ENCODE data around the gene GTF2H2.
"Not testable (repeated sequence)": the region's sequence is repeated elsewhere in the genome, so short reads cannot be mapped to it uniquely, and the experiment has no call there.

Gene GTF2H2

GRCh38 chr5:71067262-71067928 is at the start of gene GTF2H2:
Gene GTF2H2 (minus strand): TSS chr5:71067676. CDS start chr5:71062763, 4,913 bp downstream.
- not testable (repeated sequence) for DNase-seq (ENCODE audit: low spot score)

GRCh38 chr5:71109730-71110275 is 42.3 kb upstream of the GTF2H2 start:
- not testable (repeated sequence) for DNase-seq (ENCODE audit: low spot score)

GRCh38 chr5:71099996-71100395 is 32.5 kb upstream of the GTF2H2 start:
- DNase-seq (ENCODE audit: low spot score), result not testable (repeated sequence)

GRCh38 chr5:71097930-71098203 is 30.4 kb upstream of the GTF2H2 start:
- not testable (repeated sequence) for DNase-seq (ENCODE audit: low spot score)

- not testable (repeated sequence) for DNase-seq (ENCODE audit: low spot score)
Measured at GRCh38 chr5:71097173-71097929, 29.9 kb upstream of the GTF2H2 start.

GRCh38 chr5:71089773-71090172 is 22.3 kb upstream of the GTF2H2 start:
- DNase-seq (ENCODE audit: low spot score), result not testable (repeated sequence)

- DNase-seq (ENCODE audit: low spot score), result not testable (repeated sequence)
Measured at GRCh38 chr5:71088754-71089153, 21.3 kb upstream of the GTF2H2 start.

GRCh38 chr5:71086145-71086544 is 18.7 kb upstream of the GTF2H2 start:
- not testable (repeated sequence) for DNase-seq (ENCODE audit: low spot score)

GRCh38 chr5:71084280-71085063 is 17.0 kb upstream of the GTF2H2 start:
- DNase-seq (ENCODE audit: low spot score), result not testable (repeated sequence)

- DNase-seq (ENCODE audit: low spot score), result not testable (repeated sequence)
Measured at GRCh38 chr5:71082898-71083297, 15.4 kb upstream of the GTF2H2 start.

- not testable (repeated sequence) for DNase-seq (ENCODE audit: low spot score)
Measured at GRCh38 chr5:71082340-71082739, 14.9 kb upstream of the GTF2H2 start.

GRCh38 chr5:71061322-71061721 is 6.2 kb downstream of the GTF2H2 start:
- not testable (repeated sequence) for DNase-seq (ENCODE audit: low spot score)

GRCh38 chr5:71059426-71059825 is 8.1 kb downstream of the GTF2H2 start:
- DNase-seq (ENCODE audit: low spot score), result not testable (repeated sequence)

- DNase-seq (ENCODE audit: low spot score), result not testable (repeated sequence)
Measured at GRCh38 chr5:71044808-71045207, 22.7 kb downstream of the GTF2H2 start.

GRCh38 chr5:71044128-71044527 is 23.3 kb downstream of the GTF2H2 start:
- not testable (repeated sequence) for DNase-seq (ENCODE audit: low spot score)

- DNase-seq (ENCODE audit: low spot score), result not testable (repeated sequence)
Measured at GRCh38 chr5:71031046-71031776, 36.3 kb downstream of the GTF2H2 start.

GRCh38 chr5:71025289-71025953 is 42.1 kb downstream of the GTF2H2 start, which contains the start of gene NAIP:
Gene NAIP (minus strand): TSS chr5:71025339. CDS start chr5:71012915, 12,424 bp downstream.
- not testable (repeated sequence) for DNase-seq (ENCODE audit: low spot score)

GRCh38 chr5:71020643-71021042 is 46.8 kb downstream of the GTF2H2 start:
- not testable (repeated sequence) for DNase-seq (ENCODE audit: low spot score)

GRCh38 chr5:71018376-71019005 is 49.0 kb downstream of the GTF2H2 start:
- DNase-seq (ENCODE audit: low spot score), result not testable (repeated sequence)

- DNase-seq (ENCODE audit: low spot score), result no peak
Measured at GRCh38 chr5:71014176-71014575, 53.3 kb downstream of the GTF2H2 start.
